ENCODE data around the gene SEC14L3.

SEC14L3 gene

DNA sequence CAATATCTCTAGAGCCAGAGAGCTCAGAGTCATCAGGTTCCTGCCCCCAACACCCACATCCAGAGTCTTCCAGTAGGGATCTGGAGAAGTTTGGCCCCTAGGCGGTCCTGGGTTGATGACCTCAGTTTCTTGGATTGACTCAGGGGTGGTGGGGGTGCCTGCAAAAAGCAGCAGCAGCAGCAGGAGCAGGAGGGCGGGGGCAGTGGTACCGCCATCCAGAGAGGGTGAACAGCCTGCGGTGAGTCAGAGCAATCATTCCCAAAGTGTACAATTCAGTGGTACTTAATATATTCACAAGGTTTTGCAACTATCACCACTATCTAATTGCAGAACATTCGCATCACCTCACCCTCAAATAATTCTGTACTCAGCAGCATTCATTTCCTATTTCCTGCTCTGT lies 9.9 kb upstream of the SEC14L3 start:
- Histone ChIP-seq H3K36me3 (ENCODE audit: low read depth) (no peaks in the 10 kb centered on the region), H3K9me3 (ENCODE audit: severe bottlenecking) (no peaks in the 10 kb centered on the region), H3K4me1 (ENCODE audit: insufficient read depth, poor library complexity, severe bottlenecking) (no peaks in the 10 kb centered on the region), H3K27me3 (ENCODE audit: insufficient read depth, poor library complexity, severe bottlenecking) (no peaks in the 10 kb centered on the region), H3K4me3 (ENCODE audit: severe bottlenecking) (no peak overlapping the region), H3K27ac (ENCODE audit: poor library complexity, severe bottlenecking) (no peak overlapping the region)
- DNase-seq (ENCODE audit: low spot score) (no peak), ATAC-seq (ENCODE audit: low read depth) (peak; percentile 49; the same call in 1 of the 3 replicates)
- TF ChIP-seq, protein P1, sequence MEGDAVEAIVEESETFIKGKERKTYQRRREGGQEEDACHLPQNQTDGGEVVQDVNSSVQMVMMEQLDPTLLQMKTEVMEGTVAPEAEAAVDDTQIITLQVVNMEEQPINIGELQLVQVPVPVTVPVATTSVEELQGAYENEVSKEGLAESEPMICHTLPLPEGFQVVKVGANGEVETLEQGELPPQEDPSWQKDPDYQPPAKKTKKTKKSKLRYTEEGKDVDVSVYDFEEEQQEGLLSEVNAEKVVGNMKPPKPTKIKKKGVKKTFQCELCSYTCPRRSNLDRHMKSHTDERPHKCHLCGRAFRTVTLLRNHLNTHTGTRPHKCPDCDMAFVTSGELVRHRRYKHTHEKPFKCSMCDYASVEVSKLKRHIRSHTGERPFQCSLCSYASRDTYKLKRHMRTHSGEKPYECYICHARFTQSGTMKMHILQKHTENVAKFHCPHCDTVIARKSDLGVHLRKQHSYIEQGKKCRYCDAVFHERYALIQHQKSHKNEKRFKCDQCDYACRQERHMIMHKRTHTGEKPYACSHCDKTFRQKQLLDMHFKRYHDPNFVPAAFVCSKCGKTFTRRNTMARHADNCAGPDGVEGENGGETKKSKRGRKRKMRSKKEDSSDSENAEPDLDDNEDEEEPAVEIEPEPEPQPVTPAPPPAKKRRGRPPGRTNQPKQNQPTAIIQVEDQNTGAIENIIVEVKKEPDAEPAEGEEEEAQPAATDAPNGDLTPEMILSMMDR (IDR thresholded peaks at IDR 0.05; ENCODE audit: poor library complexity, severe bottlenecking), result no peak

DNA sequence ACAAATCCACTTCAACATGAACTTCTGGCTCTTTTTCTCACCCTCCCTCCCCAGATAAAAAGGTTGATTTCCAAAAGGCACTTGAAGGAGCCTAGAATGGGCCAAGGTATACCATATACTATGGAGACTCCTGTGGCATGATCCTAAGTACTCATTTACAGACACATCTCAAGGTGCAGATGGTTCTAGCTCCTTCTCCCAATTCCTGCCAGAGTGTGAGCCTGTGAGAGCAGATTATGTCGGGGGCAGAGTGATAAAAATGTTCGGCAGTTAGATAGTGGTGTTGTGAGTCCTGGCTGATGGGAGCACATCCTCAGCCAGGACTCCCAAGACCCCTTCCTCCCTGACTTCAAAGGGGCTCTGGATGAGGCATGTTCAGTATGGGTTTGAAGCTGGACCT lies 8.2 kb upstream of the SEC14L3 start:
- no peak for ATAC-seq (ENCODE audit: low read depth)
- Histone ChIP-seq H3K4me1 (ENCODE audit: insufficient read depth, poor library complexity, severe bottlenecking) (no peaks in the 10 kb centered on the region), H3K27me3 (ENCODE audit: insufficient read depth, poor library complexity, severe bottlenecking) (no peaks in the 10 kb centered on the region)

DNA sequence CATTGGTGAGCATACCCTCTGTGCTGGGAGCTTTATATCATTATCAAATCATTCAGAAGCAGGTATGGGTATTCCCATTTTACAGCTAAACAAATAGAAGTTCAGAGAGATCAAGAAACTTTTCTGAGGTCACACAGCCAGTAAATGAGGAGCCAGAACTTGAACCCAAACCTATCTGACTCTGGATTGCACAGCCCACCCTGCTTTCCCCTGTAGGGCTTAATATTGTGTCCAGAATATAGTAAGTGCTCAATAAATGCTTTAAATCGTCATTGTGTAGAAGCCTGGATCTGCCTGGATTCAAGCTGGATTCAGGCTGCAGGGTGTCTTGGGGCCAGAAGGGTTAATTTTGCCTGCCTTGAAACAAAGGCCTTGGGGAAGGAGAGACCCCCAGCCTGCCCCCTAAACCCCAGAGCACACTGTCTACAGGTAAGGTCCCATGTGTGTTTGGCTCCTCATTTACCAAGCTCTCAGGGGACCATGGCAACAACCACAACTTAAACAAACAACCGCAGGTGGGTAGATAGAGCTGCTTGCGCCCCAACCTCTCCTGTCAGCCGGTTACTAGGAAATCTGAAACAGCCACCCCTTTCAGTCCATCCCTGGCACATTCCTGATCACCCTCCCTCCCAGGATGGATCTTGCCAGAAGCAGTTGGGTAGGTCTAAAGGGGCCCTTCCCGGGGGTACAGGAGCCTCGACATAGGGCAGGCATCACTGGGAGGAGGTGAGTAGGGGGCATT lies 3.0 kb upstream of the SEC14L3 start:
- H3K4me1 ChIP-seq (ENCODE audit: insufficient read depth, poor library complexity, severe bottlenecking), result no peaks in the 10 kb centered on the region
- DNase-seq (ENCODE audit: low spot score), result no peak
- TF ChIP-seq, protein P1 (IDR thresholded peaks at IDR 0.05; ENCODE audit: poor library complexity, severe bottlenecking), result no peak
- no peak overlapping the region for H3K27ac ChIP-seq (ENCODE audit: poor library complexity, severe bottlenecking)
- ATAC-seq (ENCODE audit: low read depth), result no peak
- H3K4me3 ChIP-seq (ENCODE audit: severe bottlenecking), result no peak overlapping the region
- no peaks in the 10 kb centered on the region for H3K36me3 ChIP-seq (ENCODE audit: low read depth)
- no peaks in the 10 kb centered on the region for H3K9me3 ChIP-seq (ENCODE audit: severe bottlenecking)
- H3K27me3 ChIP-seq (ENCODE audit: insufficient read depth, poor library complexity, severe bottlenecking), result no peaks in the 10 kb centered on the region

More for the DNA sequence above, 8.2 kb upstream of the SEC14L3 start:
- DNase-seq (ENCODE audit: low spot score), result no peak
- no peak overlapping the region for H3K4me3 ChIP-seq (ENCODE audit: severe bottlenecking)
- TF ChIP-seq, protein P1 (IDR thresholded peaks at IDR 0.05; ENCODE audit: poor library complexity, severe bottlenecking), result no peak
- H3K9me3 ChIP-seq (ENCODE audit: severe bottlenecking), result no peaks in the 10 kb centered on the region
- no peaks in the 10 kb centered on the region for H3K36me3 ChIP-seq (ENCODE audit: low read depth)
- no peak overlapping the region for H3K27ac ChIP-seq (ENCODE audit: poor library complexity, severe bottlenecking)

DNA sequence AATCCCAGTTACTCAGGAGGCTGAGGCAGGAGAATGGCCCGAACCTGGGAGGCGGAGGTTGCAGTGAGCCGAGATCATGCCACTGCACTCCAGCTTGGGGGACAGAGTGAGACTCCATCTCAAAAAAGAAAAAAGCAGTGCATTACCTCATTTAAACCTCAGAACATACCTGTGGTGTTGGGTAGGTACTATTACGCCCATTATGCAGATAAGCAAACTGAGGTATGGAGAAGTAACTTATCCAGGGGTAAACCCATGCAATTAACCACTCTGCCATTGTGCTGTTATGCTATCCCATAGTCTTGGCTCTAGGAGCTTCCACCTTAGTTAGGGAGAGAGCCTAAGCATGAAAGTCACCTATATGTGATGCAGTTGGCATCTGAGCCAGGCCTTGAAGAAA lies 2.3 kb upstream of the SEC14L3 start:
- Histone ChIP-seq H3K9me3 (ENCODE audit: severe bottlenecking) (no peaks in the 10 kb centered on the region), H3K27me3 (ENCODE audit: insufficient read depth, poor library complexity, severe bottlenecking) (no peaks in the 10 kb centered on the region), H3K36me3 (ENCODE audit: low read depth) (no peaks in the 10 kb centered on the region), H3K4me3 (ENCODE audit: severe bottlenecking) (no peak overlapping the region), H3K27ac (ENCODE audit: poor library complexity, severe bottlenecking) (no peak overlapping the region), H3K4me1 (ENCODE audit: insufficient read depth, poor library complexity, severe bottlenecking) (no peaks in the 10 kb centered on the region)
- ATAC-seq (ENCODE audit: low read depth), result no peak
- DNase-seq (ENCODE audit: low spot score), result no peak
- TF ChIP-seq, protein P1 (IDR thresholded peaks at IDR 0.05; ENCODE audit: poor library complexity, severe bottlenecking), result no peak
